ENCODE data around the gene CUL5.

DNA sequence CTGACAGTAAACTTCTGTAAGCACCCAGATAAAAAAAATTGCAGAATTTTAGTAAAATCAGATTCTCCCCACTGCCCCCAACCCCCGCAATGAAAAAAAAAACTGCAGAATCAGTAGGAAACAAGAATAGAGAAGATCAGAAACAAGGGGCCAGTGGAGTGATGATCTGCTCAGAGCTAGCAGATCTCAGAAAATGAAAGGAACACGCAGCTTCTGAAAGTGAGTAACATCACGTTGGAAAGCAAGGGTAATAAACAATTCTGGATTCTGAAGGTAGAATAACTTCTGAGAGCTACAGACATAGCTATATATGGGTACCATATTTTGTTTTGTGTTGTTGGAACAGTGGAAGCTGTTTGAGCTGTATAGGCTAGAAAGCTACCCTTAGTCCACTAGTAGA, 135.9 kb downstream of the CUL5 start:
- TF ChIP-seq, protein P1, sequence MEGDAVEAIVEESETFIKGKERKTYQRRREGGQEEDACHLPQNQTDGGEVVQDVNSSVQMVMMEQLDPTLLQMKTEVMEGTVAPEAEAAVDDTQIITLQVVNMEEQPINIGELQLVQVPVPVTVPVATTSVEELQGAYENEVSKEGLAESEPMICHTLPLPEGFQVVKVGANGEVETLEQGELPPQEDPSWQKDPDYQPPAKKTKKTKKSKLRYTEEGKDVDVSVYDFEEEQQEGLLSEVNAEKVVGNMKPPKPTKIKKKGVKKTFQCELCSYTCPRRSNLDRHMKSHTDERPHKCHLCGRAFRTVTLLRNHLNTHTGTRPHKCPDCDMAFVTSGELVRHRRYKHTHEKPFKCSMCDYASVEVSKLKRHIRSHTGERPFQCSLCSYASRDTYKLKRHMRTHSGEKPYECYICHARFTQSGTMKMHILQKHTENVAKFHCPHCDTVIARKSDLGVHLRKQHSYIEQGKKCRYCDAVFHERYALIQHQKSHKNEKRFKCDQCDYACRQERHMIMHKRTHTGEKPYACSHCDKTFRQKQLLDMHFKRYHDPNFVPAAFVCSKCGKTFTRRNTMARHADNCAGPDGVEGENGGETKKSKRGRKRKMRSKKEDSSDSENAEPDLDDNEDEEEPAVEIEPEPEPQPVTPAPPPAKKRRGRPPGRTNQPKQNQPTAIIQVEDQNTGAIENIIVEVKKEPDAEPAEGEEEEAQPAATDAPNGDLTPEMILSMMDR (conservative IDR thresholded peaks at IDR 0.05 in 1 of 2, IDR thresholded peaks at IDR 0.05 in 1 of 2; ENCODE audit: low read depth in 1 of 2, low read length in 2 of 2): no peak
- TF ChIP-seq EZH2 (IDR thresholded peaks at IDR 0.05; ENCODE audit: low read length, missing control alignments): no peak

Measured in fibroblast of lung (primary cell).